ENCODE results near the gene NEU3. TPM values are rescaled to one million over a fixed set of nuclear protein-coding genes. Genes with fewer than 3 reads are reported as not detected.
A peak's percentile ranks its signal among the peaks of the same experiment; 100 is the strongest.
"Not testable (repeated sequence)": the region's sequence is repeated elsewhere in the genome, so short reads cannot be mapped to it uniquely, and the experiment has no call there.

Gene NEU3
- total RNA-seq, 1 donor from 2014 or later: 9.7 TPM

GRCh38 chr11:74957937-74958629 lies 30.6 kb upstream of the NEU3 start:
- FAIRE-seq: no peak
- H3K27ac Mint-ChIP-seq (ENCODE audit: unreplicated experiment): no peak overlapping the region
- H3K4me2 ChIP-seq (ENCODE audit: low read length): no peak overlapping the region

GRCh38 chr11:74960128-74960527 lies 28.6 kb upstream of the NEU3 start:
- Histone ChIP-seq H4K20me1 (ENCODE audit: insufficient read depth, low read length) (peaks cover 91% of the 10 kb centered on the region), H3K79me2 (ENCODE audit: insufficient read depth, low read length) (peaks cover 99% of the 10 kb centered on the region)
- H3K9me3 ChIP-seq (ENCODE audit: insufficient read depth, low read depth, low read length); H3K4me3 Mint-ChIP-seq (ENCODE audit: unreplicated experiment); H3K36me3 Mint-ChIP-seq (ENCODE audit: low read depth, unreplicated experiment); H3K4me2 ChIP-seq (ENCODE audit: low read length); H3K9ac ChIP-seq (ENCODE audit: low read length); H2AFZ ChIP-seq (ENCODE audit: low read depth, low read length); H3K9me3 Mint-ChIP-seq (ENCODE audit: unreplicated experiment); H3K4me3 ChIP-seq (ENCODE audit: insufficient read depth, low read depth, low read length); DNase-seq (ENCODE audit: low read depth); FAIRE-seq; H3K27me3 Mint-ChIP-seq (ENCODE audit: low read depth, unreplicated experiment); H3K27ac ChIP-seq (ENCODE audit: low read depth, low read length); H3K27me3 ChIP-seq (ENCODE audit: insufficient read depth, low read length); H3K27ac Mint-ChIP-seq (ENCODE audit: unreplicated experiment); H3K36me3 ChIP-seq (ENCODE audit: insufficient read depth, low read length); H3K4me1 ChIP-seq (ENCODE audit: insufficient read depth, low read length): not testable (repeated sequence)
- peaks cover 18% of the 10 kb centered on the region for H3K4me1 Mint-ChIP-seq (ENCODE audit: low read depth, unreplicated experiment)

More at GRCh38 chr11:74957937-74958629, 30.6 kb upstream of the NEU3 start:
- no peaks in the 10 kb centered on the region for H3K4me1 ChIP-seq (ENCODE audit: insufficient read depth, low read length)
- DNase-seq (ENCODE audit: low read depth): no peak
- H3K27me3 Mint-ChIP-seq (ENCODE audit: low read depth, unreplicated experiment): no peaks in the 10 kb centered on the region
- no peaks in the 10 kb centered on the region for H3K9me3 Mint-ChIP-seq (ENCODE audit: unreplicated experiment)
- no peak overlapping the region for H2AFZ ChIP-seq (ENCODE audit: low read depth, low read length)
- no peak overlapping the region for H3K4me3 ChIP-seq (ENCODE audit: insufficient read depth, low read depth, low read length)
- peaks cover 92% of the 10 kb centered on the region for H4K20me1 ChIP-seq (ENCODE audit: insufficient read depth, low read length)
- H3K27ac ChIP-seq (ENCODE audit: low read depth, low read length): no peak overlapping the region
- peaks cover 7% of the 10 kb centered on the region for H3K36me3 ChIP-seq (ENCODE audit: insufficient read depth, low read length)
- peaks cover 18% of the 10 kb centered on the region for H3K4me1 Mint-ChIP-seq (ENCODE audit: low read depth, unreplicated experiment)
- H3K9me3 ChIP-seq (ENCODE audit: insufficient read depth, low read depth, low read length): no peaks in the 10 kb centered on the region
- no peaks in the 10 kb centered on the region for H3K27me3 ChIP-seq (ENCODE audit: insufficient read depth, low read length)
- H3K9ac ChIP-seq (ENCODE audit: low read length): no peak overlapping the region
- no peak overlapping the region for H3K4me3 Mint-ChIP-seq (ENCODE audit: unreplicated experiment)
- H3K36me3 Mint-ChIP-seq (ENCODE audit: low read depth, unreplicated experiment): peaks cover 2% of the 10 kb centered on the region
- peaks cover 99% of the 10 kb centered on the region for H3K79me2 ChIP-seq (ENCODE audit: insufficient read depth, low read length)
- no peak for TF ChIP-seq CTCF (IDR thresholded peaks at IDR 0.05; ENCODE audit: insufficient read depth, low read depth, low read length)
- no peak for TF ChIP-seq EZH2 (IDR thresholded peaks at IDR 0.05; ENCODE audit: insufficient read depth, low read length)

GRCh38 chr11:74966651-74967050 lies 22.1 kb upstream of the NEU3 start:
- H2AFZ ChIP-seq (ENCODE audit: low read depth, low read length): no peak overlapping the region
- FAIRE-seq (no peak), DNase-seq (ENCODE audit: low read depth) (peak; percentile 75)
- H3K4me3 ChIP-seq (ENCODE audit: insufficient read depth, low read depth, low read length): no peak overlapping the region
- peaks cover 55% of the 10 kb centered on the region for H4K20me1 ChIP-seq (ENCODE audit: insufficient read depth, low read length)
- peaks cover 2% of the 10 kb centered on the region for H3K36me3 Mint-ChIP-seq (ENCODE audit: low read depth, unreplicated experiment)
- peaks cover 6% of the 10 kb centered on the region for H3K4me1 ChIP-seq (ENCODE audit: insufficient read depth, low read length)
- no peaks in the 10 kb centered on the region for H3K9me3 Mint-ChIP-seq (ENCODE audit: unreplicated experiment)
- H3K27me3 Mint-ChIP-seq (ENCODE audit: low read depth, unreplicated experiment): no peaks in the 10 kb centered on the region
- peak overlapping the region; percentile 80 for H3K27ac ChIP-seq (ENCODE audit: low read depth, low read length)
- no peak for TF ChIP-seq EZH2 (IDR thresholded peaks at IDR 0.05; ENCODE audit: insufficient read depth, low read length)
- TF ChIP-seq CTCF (IDR thresholded peaks at IDR 0.05; ENCODE audit: insufficient read depth, low read depth, low read length): no peak
- H3K4me3 Mint-ChIP-seq (ENCODE audit: unreplicated experiment): no peak overlapping the region
- peak overlapping the region; percentile 55 for H3K9ac ChIP-seq (ENCODE audit: low read length)
- no peak overlapping the region for H3K27ac Mint-ChIP-seq (ENCODE audit: unreplicated experiment)
- peaks cover 33% of the 10 kb centered on the region for H3K36me3 ChIP-seq (ENCODE audit: insufficient read depth, low read length)
- H3K27me3 ChIP-seq (ENCODE audit: insufficient read depth, low read length): no peaks in the 10 kb centered on the region
- H3K9me3 ChIP-seq (ENCODE audit: insufficient read depth, low read depth, low read length): no peaks in the 10 kb centered on the region
- peak overlapping the region; percentile 27 for H3K4me2 ChIP-seq (ENCODE audit: low read length)
- H3K4me1 Mint-ChIP-seq (ENCODE audit: low read depth, unreplicated experiment): peaks cover 9% of the 10 kb centered on the region
- peaks cover 90% of the 10 kb centered on the region for H3K79me2 ChIP-seq (ENCODE audit: insufficient read depth, low read length)

All from astrocyte (in vitro differentiated cells and primary cell).